GM19468 (cell line): Measurements from ENCODE around the gene WDR70.
A peak's percentile ranks its signal among the peaks of the same experiment; 100 is the strongest.
"Not testable (repeated sequence)": the region's sequence is repeated elsewhere in the genome, so short reads cannot be mapped to it uniquely, and the experiment has no call there.

Experiments
- ATAC-seq: cut with Tn5 transposase; IDR thresholded peaks from one replicate; pipeline ENCODE4 v1.9.1; 2021; ENCODE audit warnings: mild to moderate bottlenecking, moderate library complexity, moderate number of reproducible peaks; ENCODE audit not compliant: unreplicated experiment; ENCODE audit errors: extremely low read depth

The WDR70 gene

DNA sequence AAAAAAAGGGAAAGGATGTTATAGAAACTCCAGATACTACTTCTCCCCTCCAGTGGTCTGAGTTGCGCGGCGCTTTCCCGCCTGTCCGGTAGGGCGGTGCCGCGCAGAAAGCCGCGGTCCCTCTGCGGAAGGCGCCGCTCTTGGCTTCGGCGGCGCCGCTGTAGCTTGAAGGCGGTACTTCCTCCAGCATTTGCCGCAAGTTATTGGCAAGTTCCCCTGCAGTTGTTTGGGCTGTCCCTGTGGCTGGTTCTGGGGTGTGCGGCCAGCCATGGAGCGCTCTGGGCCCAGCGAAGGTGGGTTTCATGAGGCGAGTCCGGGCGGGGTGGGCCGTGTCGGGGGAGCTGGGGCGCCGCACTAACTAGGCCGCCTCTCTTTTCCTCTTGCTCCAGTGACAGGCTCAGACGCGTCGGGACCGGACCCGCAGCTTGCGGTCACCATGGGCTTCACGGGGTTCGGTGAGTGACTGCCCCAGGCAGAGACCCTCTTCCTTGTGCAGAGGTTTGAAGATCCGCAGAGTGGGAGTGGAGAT is at the start of gene WDR70:
WDR70 (plus strand) TSS at position 219 of the 529 bp plus-strand sequence; CDS start at position 269, 50 bp downstream.
- peak; percentile 100 for ATAC-seq

GRCh38 chr5:37334754-37335153 is 44.4 kb upstream of the WDR70 start:
- not testable (repeated sequence) for ATAC-seq

- ATAC-seq = not testable (repeated sequence)
These were observed 36.4 kb upstream of the WDR70 start for GRCh38 chr5:37342741-37343140.

- ATAC-seq = no peak
These were observed 24.0 kb upstream of the WDR70 start for GRCh38 chr5:37355161-37355560.

- no peak for ATAC-seq
These were observed 8.6 kb upstream of the WDR70 start for GRCh38 chr5:37370550-37370863.

GRCh38 chr5:37370864-37371726 is 8.0 kb upstream of the WDR70 start, which contains the start of gene NUP155:
Gene NUP155, minus strand, starts transcription at chr5:37371106. Its CDS starts 129 bp downstream, at chr5:37370977.
- peak; percentile 48 for ATAC-seq

DNA sequence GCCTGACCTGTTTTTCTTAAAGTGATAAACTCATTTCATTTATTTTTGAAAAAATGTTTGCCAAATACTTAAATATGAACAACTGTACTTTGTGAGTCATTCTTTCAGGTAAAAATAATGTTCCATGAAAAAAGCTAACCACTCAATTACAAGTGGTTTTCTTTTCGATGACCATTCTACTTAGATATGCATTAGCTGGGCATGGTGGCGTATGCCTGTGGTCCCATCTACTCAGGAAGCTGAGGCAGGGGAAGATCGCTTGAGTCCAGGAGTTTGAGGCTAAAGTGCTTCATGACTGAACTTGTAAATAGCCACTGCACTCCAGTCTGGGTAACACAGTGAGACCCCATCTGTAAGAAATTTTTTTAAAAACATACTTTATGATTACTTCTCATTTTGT is 4.0 kb upstream of the WDR70 start:
- ATAC-seq = no peak

GRCh38 chr5:37378066-37378465 is 1.1 kb upstream of the WDR70 start:
- not testable (repeated sequence) for ATAC-seq

GRCh38 chr5:37391591-37391990 is 12.5 kb downstream of the WDR70 start:
- ATAC-seq = no peak

GRCh38 chr5:37396352-37396751 is 17.2 kb downstream of the WDR70 start:
- no peak for ATAC-seq

DNA sequence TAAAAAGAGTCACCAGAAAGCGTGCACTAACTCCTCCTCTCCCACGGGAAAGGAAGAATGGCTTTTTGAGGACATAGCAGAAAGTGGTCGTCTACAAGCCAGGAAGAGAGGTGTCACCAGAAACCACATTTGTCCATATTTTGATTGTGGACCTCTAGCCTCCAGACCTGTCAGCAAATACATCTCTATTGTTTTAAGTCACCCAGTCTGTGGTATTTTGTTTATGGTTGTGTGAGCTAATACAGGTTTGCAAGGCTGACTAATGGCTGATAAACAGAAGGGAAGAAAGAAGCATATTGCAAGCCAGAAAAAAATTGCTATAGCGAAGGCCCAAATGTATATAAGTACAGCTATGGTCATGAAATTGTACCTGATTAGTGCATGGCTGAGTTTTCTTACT is 21.4 kb downstream of the WDR70 start:
- ATAC-seq = no peak

GRCh38 chr5:37412515-37412914 is 33.4 kb downstream of the WDR70 start:
- no peak for ATAC-seq

- ATAC-seq = not testable (repeated sequence)
These were observed 36.3 kb downstream of the WDR70 start for GRCh38 chr5:37415456-37415855.

DNA sequence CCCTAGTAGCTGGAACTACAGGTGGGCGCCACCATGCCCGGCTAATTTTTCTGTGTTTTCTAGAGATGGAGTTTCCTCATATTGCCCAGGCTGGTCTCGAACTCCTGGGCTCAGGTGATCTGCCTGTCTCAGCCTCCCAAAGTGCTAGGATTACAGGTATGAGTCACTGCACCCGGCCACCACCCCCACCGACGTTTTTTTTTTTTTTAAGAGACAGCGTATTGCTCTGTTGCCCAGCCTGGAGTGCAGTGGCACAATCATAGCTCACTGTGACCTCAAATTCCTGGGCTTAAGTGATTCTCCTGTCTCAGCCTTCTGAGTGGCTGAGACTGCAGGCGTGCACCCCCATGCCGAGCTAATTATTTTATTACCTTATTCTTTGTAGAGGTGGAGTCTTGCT is 38.2 kb downstream of the WDR70 start:
- ATAC-seq = no peak

DNA sequence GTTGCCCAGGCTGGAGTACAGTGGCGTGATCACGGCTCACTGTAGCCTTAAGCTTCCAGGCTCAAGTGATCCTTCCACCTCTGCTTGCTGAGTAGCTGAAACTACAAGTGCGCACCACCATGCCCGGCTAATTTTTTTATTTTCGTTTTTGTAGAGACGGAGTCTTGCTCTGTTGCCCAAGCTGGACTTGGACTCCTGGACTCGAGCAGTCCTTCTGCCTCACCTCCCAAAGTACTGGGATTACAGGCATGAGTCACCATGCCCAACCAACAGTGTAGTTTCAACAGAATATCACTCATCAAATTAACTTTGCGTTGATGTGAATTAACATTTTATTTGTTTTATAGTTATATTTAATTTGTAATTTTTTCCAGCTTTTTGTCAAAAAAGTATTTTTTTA is 45.3 kb downstream of the WDR70 start:
- ATAC-seq = no peak

DNA sequence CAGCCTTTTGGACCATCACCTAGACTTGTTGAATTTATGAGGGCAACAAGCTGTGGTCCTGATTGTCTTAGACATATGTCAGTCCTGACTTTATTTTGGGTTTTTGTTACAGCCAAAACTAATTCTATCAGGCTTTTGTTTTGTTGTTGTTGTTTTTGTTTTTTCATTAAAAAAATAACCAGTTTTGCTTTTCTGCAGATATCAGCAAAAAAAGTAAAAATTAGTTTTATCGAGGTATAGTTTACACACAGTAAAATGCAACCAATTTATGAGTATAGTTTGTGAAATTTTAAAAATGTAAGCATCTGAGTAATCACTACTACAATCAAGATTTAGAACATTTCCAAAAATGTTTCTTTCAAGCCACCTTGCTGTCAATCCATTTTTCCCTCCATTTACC is 48.9 kb downstream of the WDR70 start:
- no peak for ATAC-seq

DNA sequence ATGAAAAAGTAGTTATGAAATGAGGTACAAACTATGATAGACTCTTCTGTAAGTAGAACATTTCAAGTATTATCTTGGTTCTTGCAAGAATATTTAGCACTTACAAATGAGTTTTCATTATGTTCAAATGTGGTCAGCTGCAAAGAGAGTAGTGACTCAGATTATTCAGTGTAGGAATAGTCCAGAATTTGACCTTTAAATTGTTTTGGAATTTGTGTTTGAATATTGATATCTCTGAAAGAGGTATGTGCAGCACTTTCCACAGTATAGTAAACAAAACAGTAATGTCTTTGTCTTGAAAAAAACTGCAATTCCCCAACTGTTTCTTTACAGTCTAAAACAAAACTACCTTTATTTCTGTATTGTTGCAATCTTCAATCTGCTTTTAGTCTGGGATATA is 56.1 kb downstream of the WDR70 start:
- no peak for ATAC-seq

- peak; percentile 62 for ATAC-seq
These were observed 57.2 kb downstream of the WDR70 start for GRCh38 chr5:37436146-37436934.

GRCh38 chr5:37437711-37438110 is 58.6 kb downstream of the WDR70 start:
- ATAC-seq = no peak

DNA sequence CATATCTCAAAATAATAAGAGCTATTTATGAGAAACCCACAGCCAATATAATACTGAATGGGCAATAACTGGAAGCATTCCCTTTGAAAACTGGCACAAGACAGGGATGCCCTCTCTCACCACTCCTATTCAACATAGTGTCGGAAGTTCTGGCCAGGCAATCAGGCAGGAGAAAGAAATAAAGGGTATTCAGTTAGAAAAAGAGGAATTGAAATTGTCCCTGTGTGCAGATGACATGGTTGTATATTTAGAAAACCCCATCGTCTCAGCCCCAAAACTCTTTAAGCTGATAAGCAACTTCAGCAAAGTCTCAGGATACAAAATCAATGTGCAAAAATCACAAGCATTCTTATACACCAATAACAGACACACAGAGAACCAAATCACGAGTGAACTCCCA is 66.7 kb downstream of the WDR70 start:
- ATAC-seq = not testable (repeated sequence)

GRCh38 chr5:37448941-37449340 is 69.8 kb downstream of the WDR70 start:
- no peak for ATAC-seq
